Skeletal muscle cell (primary cell): ENCODE results near the gene SH3PXD2A.

Experiments
- DNase-seq: peaks from one replicate; pipeline ENCODE4 v3.0.0-alpha.2; 2010; ENCODE audit warnings: low read depth
- H3K4me3 ChIP-seq: 2 replicates; pipeline ENCODE4 v1.5.1; 2011; ENCODE audit warnings: low read depth, mild to moderate bottlenecking, control low read depth, low read length, moderate library complexity

Gene SH3PXD2A

DNA sequence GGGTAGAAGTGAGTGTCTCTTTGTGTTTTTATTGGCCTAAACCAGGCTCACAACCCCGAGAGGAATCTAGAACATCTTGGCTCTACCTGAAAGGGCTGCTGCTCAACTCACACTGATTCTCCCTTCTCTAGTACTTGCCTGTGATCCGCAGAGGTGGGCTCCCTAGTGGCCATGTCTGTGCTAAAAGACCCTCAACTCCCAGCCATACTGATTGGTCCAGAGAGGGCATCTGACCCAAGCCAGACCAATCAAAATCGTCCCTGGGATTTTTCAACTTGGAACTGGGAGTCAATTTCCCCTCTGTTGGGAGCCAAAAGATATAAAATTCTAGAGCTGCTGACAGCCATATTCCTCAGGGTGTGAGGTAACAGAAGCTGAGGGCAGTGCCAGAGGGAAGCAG, 55.3 kb downstream of the SH3PXD2A start:
- no peak for DNase-seq
- H3K4me3 ChIP-seq: no peak overlapping the region

DNA sequence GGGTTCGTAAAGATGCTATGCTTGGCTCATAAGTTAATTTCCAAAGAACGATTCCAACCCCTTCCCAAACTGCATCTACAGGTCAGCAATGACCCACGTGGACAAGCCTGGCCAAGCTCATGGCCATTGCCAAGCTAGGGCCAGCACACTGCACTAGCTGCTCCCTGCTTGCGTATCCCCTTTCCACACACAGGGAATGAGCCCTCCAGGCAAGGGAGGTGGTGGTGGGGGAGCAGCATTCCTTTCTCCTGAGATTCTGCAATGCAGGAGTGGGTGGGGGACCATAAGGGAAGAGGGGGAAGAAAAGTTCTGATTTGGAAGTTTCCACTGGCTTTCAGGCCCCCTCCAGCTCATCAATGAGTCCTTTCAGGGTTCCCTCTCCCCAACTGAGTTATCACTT, 56.0 kb downstream of the SH3PXD2A start:
- no peak for DNase-seq
- no peak overlapping the region for H3K4me3 ChIP-seq

DNA sequence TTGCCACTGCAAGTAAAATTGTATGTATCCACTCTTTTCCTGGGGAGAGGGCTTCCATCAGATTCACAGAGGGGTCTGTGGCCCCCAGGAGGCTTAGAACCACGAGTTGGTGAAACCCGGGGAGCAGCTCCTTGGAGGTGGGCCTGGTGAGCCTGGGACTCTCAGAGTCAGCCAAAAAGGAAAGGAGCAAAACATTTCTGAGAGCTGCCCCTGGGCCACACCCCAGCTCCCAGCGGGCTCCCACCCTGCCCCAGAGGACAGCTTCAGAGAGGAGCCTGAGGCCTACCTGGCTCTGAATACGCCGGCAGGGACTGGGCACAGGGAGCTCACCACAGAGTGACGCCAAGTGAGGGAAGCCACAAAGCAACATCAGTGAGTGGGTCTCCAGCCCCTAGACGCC, 56.9 kb downstream of the SH3PXD2A start:
- DNase-seq: no peak
- no peak overlapping the region for H3K4me3 ChIP-seq

DNA sequence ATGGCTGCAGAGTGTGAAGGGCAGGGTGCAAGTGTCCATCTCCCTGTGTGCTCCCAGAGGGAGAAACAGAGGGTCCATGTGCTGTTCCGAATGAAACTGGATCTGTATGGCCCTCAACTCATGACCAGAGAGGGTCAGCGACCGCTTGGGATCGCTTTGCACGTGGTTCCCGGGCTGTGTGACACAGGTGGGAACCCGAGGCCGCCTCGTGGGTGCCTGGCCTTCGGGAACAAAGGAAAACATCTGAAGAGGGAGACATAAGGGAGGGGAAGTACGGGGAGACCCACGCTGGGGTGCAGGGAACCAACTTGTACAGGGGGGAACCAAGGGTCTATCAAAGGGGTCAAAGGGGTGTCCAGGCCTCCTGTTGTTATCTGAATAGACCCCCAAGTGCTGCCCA, 57.5 kb downstream of the SH3PXD2A start:
- H3K4me3 ChIP-seq: no peak overlapping the region
- DNase-seq: no peak

DNA sequence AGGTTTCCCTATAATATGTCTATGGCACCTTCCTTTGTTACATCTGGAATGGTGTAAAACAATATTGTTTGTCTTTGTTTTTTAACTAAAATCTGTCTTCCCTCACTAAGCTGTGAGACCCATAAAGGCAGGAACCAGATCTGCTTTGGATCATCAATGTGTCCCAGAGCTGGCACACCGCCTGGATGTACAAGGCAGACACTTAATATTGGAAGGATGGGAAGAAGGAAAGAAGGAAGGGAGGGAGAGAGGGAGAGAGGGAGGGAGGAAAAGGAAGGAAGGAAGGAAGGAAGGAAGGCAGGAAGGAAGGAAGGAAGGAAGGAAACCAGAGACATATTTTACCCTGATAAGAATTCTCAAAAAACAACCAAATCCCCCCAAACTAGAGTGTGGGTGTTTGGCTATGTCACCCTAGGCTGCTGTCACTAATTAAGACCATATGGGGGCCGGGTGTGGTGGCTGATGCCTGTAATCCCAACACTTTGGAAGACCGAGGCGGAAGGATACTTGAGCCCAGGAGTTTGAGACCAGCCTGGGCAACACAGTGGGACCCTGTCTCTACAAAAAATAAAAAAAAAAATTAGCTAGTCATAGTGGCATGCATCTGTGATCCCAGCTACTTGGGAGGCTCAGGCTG, 59.6 kb downstream of the SH3PXD2A start:
- no peak for DNase-seq
- H3K4me3 ChIP-seq: no peak overlapping the region

DNA sequence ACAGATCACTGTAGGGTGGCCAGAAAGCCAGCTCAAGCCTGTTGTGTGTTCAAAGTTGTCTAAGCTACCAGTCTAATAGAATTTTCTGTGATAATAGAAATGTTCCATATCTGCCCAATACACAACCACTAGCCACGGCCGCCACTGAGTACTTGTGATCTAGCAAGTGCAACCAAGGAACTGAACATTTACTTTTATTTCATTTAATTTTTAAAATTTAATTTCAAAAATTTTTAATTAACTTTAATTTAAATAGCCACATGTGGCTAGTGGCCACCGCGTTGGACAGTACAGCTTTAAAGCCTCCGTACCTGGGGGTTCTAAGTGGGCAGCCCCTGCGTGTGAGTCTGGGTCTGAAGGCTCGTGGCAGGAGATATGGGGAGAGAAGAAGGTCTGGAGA, 60.4 kb downstream of the SH3PXD2A start:
- no peak overlapping the region for H3K4me3 ChIP-seq
- DNase-seq: no peak

DNA sequence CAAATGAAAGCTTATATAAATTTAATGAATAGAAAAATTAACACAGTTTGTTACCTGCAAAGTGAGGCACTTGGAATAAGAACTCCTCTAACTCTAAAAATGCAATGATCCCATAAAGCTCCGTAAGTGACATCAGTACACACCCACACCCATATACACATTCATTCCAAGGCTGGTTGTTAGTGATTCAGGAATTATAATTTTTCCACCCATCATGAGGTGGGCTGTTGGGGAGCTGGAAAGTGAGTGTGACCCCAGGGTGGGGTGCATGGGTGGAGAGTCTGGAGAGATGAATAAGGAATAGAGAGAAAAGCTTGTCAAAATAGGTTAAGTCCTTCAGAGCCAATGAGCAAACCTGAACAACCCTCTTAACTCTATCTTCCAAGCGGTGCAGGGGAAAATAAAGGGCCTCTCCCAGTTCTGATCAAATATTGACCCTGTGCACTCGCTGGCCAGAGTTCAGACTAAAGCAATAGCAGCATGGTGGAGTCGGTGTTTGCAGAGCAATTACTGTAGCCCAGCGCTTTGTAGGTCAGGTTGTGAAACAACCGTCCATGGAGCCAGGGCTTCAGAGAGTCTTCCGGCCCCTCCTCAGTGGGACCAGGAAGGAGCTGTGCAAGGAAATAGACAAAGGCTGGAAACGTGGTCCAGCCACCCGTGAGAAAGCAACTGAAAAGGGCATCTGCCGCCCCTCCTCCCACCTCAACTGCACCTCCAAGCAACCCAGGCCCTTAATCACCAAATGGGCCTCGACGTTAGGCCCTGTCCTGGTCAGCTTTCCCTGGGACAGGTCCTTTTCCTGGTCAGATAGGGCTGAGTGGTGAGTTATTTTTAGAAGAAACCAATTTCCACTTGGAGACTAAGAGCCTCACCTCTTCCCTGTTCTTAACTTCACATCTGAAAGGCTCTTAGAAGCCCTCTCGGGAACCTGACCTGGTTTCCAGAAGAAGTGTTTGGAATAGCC, 61.2 kb downstream of the SH3PXD2A start:
- no peak for DNase-seq
- no peak overlapping the region for H3K4me3 ChIP-seq

DNA sequence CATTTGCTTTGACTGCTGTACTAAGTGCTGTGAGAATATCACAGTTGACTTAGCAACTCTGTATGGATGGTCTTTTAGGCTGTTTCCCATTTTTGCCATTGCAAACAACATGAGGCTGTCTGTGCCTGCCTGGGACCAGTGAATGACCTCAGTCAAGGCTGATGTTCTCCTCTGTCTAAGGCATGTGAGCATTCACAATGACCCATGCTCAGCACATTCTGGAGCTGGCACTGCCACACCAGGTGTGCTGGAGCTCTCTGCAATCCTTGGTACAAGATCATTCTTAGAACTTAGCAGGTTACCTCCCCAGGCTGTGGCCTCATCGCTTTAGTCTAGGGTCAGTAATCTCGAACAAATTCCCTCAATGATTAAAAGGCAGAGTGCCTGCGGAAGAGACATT, 61.9 kb downstream of the SH3PXD2A start:
- DNase-seq: no peak
- no peak overlapping the region for H3K4me3 ChIP-seq

DNA sequence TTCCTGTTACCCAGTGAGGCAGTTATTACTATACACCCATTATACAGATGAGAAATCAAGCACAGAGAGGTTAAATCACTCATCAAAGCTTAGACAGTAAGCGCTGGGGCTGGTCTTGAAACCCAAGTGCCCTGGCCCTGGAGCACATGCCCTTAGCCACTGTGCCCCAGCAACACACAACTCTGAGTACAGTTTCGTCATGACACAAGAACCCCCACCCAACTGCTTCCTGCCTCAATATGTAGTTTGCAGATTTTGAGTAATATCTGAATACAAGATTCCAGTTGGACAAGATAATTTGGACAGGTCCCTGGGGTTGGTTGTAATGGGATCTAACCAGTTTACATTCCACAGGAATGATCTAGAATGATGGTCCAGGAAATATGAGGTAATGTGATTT, 62.8 kb downstream of the SH3PXD2A start:
- no peak for DNase-seq

DNA sequence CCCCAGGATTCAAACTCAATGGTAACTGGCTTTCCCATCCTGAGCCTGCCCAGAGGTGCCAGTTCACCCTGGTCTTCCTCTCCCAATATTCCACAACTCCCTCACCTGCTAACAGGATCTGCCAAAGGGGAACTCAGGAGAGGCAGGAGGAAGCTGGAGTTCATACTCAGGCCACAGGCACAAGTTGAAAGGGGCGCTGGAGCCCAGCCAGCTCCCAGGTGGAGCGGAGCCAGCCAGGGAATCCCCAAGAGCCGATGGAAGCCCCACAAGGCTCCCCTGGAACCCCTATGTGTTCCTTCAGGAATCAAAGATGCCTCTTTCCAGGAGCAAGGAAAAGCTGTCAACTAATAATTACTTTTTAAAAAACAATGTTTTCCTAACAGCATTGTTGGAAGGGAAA, 63.5 kb downstream of the SH3PXD2A start:
- no peak for DNase-seq
- H3K4me3 ChIP-seq: no peak overlapping the region

More for the DNA sequence above, 62.8 kb downstream of the SH3PXD2A start:
- H3K4me3 ChIP-seq: no peak overlapping the region

DNA sequence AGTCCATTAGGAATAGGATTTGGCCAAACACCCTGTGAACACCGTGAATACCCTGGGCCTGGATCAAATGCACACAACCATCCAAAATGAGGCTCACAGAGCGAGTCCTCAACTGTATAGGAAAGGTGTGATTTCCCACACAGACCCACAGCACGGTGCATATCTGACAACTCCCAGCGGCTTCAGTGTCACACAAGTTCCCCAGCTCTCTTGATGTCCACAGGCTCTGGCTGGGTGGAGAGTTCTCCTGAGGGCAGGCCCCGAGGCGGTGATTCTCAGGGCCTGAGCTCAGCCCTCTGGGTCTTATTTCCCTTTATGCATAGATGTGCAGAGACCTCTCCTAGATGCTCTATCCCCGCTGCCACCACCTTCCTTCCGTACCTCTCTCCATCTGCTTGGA, 64.1 kb downstream of the SH3PXD2A start:
- no peak for DNase-seq
- H3K4me3 ChIP-seq: no peak overlapping the region

DNA sequence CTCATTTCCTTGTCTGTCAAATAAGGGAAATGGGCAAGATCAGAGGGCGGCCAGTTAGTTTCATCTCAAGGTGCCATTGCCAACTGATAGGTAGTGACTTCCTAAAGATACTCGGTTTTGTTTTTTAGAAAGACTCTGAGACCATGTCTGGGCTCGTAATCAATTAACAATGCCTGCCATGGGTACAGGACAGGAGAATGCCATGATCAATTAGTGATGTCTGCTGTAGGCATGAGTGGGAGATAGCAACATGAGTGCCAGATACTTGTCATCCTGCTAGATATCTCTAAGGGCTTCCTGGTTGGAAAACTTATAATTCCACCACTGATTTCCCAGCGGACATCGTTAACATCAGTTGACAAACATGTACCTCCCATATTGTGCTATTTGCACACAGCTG, 64.8 kb downstream of the SH3PXD2A start:
- DNase-seq: no peak
- no peak overlapping the region for H3K4me3 ChIP-seq

DNA sequence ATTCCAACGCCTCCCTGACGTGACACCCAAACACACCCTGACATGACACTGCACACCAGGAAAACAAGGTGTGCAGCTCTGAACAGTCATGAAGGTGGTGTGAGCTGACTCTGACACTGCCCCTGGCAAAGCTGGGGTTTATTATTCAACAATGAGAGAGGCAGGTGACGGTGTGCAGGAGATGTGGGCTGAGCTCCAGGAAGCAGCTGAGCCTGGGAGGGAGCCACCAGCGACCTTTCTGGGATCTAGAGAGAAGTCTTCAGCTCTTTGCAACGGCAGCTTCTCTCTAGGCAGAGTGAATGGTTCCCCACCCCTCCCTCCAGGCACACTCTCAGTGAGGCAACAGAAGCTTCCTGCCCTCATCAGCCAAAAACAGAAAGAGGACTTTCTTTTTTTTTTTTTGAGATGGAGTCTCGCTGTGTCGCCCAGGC, 65.6 kb downstream of the SH3PXD2A start:
- no peak for DNase-seq
- H3K4me3 ChIP-seq: no peak overlapping the region

DNA sequence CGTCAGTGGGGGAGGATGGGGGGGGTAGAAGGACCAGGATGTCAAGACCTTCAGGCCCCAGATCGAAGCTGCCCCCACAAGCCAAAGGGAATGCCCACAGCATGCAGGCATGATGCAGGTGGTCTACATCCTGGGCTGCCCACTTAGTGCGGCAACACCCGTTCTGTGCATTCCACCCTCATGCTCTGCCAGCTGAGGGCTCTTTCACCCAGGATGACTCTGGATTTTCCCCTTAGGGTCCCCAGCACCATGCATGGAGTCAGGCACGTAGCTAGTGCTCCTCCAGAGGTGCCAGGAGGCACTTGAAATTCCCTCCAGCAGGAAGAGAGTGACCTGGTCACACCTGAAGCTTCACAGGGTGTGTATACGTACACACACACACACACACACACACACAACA, 66.2 kb downstream of the SH3PXD2A start:
- no peak overlapping the region for H3K4me3 ChIP-seq
- no peak for DNase-seq

DNA sequence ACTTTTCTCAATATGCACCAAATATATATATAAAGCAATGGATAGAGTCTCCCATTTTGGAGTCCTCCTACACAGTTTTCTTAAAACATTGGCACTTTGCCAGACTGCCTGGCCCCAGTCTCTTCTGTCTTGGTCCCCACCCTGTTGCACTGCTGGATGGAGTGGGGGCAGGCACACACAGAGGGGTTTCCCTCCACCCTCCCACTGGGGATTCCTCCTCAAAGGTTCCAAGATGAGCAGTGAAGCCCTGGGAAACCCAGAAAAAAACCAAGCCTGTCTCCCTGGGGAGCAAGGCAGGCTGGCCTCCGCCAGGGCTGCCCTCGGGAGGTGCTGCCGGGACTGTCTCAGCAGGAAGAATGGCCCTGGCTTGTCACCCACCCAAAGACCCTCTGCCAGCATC, 68.0 kb downstream of the SH3PXD2A start:
- DNase-seq: no peak
- H3K4me3 ChIP-seq: no peak overlapping the region

DNA sequence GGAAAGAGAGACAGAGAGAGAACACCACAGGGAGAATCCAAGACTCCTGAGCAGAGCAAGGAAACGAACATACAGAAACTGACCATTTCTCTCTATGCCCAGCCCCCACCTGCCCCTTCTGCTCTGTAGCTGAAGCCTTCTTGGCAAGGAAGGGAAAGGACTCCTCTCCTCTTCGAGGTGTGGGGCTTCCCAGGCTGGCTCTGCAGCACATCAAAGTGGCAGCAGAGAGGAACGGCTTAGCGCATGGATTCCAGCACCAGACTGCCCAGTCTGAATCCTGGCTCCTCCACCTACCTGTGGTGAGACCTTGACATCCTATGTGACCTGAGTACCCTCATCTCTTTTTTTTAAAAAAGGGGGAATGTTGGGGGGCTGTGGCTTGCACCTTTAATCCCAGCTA, 69.4 kb downstream of the SH3PXD2A start:
- no peak overlapping the region for H3K4me3 ChIP-seq
- no peak for DNase-seq

DNA sequence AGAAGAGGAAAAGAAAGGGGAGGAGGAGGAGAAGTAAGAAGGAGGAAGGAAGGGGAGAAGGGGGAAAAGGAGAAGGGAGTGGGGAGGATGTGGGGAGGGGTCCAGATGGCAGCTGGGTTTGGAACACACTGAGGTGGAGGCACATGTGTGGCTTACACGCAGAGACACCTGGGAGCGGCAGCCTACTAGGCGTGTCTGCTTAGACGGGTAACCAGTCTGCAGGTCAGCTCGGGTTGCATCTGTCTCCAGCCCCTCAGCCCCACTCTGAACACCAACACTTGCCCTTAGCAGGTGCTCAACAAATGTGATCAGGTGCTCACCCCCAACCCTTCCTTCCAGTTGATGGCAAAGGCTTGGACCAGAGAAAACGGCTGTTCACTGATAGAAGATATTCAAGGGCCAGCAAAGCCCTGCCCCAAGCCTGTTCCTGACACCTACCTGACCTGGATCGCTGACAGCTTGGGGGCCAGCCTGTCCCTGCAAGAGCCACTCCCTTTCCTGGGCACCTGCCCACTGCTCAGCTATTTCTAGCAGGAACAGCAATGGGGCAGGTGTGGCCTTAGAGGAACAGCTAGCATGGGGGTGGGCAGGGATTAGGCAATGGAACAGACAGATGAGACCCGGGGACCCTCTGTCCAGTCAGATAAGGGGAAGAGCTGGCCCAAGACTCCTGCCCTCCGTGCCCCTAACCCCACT, 70.5 kb downstream of the SH3PXD2A start:
- DNase-seq: no peak
- H3K4me3 ChIP-seq: no peak overlapping the region

DNA sequence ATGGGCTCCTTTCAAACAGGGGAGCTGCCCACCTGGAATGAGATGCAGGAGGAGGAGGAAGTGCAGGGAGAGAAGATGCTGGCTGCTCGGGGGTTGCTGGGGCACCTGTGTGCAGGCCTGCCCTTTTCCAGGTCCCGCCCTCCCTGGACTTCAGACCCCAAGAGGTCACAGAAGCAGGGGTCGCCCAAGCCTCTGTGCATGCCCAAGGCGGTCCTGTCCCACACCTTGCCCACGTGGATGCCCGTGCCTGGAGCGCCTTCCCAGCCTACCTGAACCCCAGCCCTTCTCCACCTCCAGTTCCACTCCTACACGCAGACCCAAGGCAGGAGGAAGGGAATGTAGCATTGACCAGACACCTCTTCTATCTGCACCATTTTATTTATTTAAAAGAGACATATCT, 71.3 kb downstream of the SH3PXD2A start:
- no peak for DNase-seq
- H3K4me3 ChIP-seq: no peak overlapping the region

DNA sequence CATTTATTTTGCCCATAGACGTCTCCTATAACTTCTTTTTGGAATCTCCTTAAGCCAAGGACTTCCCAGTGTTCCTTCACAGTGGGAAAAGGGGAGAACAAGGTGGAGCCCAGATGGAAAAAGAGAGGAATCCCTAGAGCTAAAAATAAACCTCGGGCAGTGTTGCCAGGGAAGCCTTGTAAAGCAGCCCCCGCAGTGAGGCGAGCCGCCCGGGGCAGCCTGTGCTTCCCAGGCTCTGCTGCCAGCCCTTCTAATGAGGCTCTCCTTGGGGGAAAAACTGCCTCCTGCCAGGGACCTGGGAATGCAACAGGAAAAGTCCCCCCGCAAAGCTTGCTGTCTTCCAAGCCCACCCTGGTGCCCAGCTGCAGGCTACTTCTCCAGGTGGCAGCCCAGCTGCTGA, 71.7 kb downstream of the SH3PXD2A start:
- no peak for DNase-seq
- no peak overlapping the region for H3K4me3 ChIP-seq

DNA sequence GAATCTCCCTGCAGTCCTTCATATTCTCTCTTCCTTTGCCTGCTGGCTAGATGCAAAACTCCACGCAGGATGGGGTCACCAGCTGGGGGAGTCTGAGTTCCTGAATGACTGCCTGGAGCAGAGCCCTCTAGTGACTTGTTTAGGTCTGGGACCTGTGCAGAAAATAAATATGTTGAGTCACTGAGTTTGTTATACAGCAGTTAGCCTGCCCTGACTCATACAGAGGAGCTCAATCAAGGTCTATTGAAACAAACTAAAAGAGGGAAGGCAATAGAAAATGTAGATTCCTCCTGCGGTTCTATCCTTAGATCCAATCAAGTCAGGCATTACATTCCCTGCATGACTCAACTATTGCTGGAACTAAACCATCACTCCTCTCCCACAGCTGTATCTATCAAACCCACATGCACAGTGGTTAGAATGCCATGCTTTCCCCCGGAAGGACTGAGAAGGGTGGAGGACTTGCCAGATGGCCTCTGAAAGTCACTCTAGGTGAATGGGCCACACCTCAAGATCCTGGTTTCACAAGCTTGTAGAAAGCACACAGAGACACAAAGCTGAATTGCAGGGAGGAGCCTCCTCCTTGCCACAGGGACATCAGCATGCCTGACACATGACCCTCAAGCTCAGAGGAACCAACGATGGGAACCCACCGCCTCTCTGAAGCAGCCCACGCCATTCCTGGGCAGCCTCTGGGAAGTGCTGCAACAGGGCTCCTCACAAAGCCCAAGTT, 73.9 kb downstream of the SH3PXD2A start:
- H3K4me3 ChIP-seq: no peak overlapping the region
- DNase-seq: peak; percentile 56
